Pancreas (tissue), 10 donors: Measurements from ENCODE around the gene SLC2A11. TPM values are rescaled to one million over a fixed set of nuclear protein-coding genes. Genes with fewer than 3 reads are reported as not detected.

Experiments
- ATAC-seq, 4 donors: fragments of 200-7000 bp; cut with Tn5 transposase; one replicate each; pipeline versions ENCODE4 v1.8.0 to v1.9.1; 2020; ENCODE audit warnings: mild to moderate bottlenecking in 4 of 4, moderate library complexity in 4 of 4
- DNase-seq, 6 donors: peaks; one replicate each; pipeline ENCODE4 v3.0.0-alpha.2; 2020
- FAIRE-seq: peaks from 2 replicates; lab custom pipeline; 2012; peaks lifted over from hg19 to GRCh38; lab: Jason Lieb, UNC
- H3K27ac ChIP-seq, 4 donors: fragments of 200-600 bp; sonication (generic); 1 replicate in 3 of 4; 2 replicates in 1 of 4; pipeline versions ENCODE4 v1.5.0 to v1.8.0; 2020
- H3K27me3 ChIP-seq, 4 donors: fragments of 200-600 bp; one replicate each; pipeline ENCODE4 v1.8.0; 2021
- H3K36me3 ChIP-seq, 3 donors: fragments of 200-600 bp; sonication (generic) in 1 of 3; one replicate each; pipeline versions ENCODE4 v1.5.0 to v1.8.0; 2020 to 2021
- H3K4me1 ChIP-seq, 3 donors: fragments of 200-600 bp; one replicate each; pipeline ENCODE4 v1.8.0; 2021
- H3K4me3 ChIP-seq, 4 donors: fragments of 200-600 bp; sonication (generic) in 2 of 4; one replicate each; pipeline versions ENCODE4 v1.5.0 to v1.8.0; 2020 to 2021
- H3K9me3 ChIP-seq, 4 donors: fragments of 200-600 bp; one replicate each; pipeline ENCODE4 v1.8.0; 2021
- WGBS, 2 donors: extraction: QIAGEN DNeasy Blood & Tissue Kit; methylation state at CpG; one replicate each; pipeline ENCODE4 v1.1.7; 2013; 5-methylcytosine and 5-hydroxymethylcytosine counted together
- intact Hi-C, 3 donors: fragments of 100-400 bp; cut with DNase I; formaldehyde crosslinking; loops; one replicate each; pipeline versions ENCODE4 v1.11.1 to v1.14.2; 2022
- polyA plus RNA-seq, 2 donors: library from polyadenylated mRNA; stranded (reverse); fragments of 200-250 nt; gene quantifications; one replicate each; pipeline ENCODE4 v1.2.3, GENCODE V29; 2013
- total RNA-seq, 6 donors: library from RNA; stranded (reverse); fragmentation: NEBNext Ultra II Directional in 4 of 6; extraction: Animal tissue kit (Norgen Biotek cat#: 25700) in 4 of 6; gene quantifications; one replicate each; pipeline versions ENCODE4 v1.2.1 to v1.2.4, GENCODE V29; 2021 to 2023
- TF ChIP-seq, protein P1 (sequence below), 4 donors: fragments of 200-600 bp; sonication (generic) in 3 of 4; IDR thresholded peaks; one replicate each; pipeline versions ENCODE4 v1.5.0 to v1.8.0; 2021; ENCODE audit warnings: antibody characterized with exemption in 4 of 4
- donor health status: healthy with polysubstance abuse.
- donor health status: DM: no; HTN: no; CAD: no; lungs with moderate emphysema.
- donor health status: DM: no; HTN: no; CAD: no.
- donor health status: control.
- donor health status: control.
- donor health status: Bipolar disorder and iron deficiency.
- donor health status: DM: yes; HTN: yes; CAD: no.
- donor health status: DM: no; HTN: no; CAD: no.
- donor health status: DM: no; HTN: no; CAD: no.
- donor health status: DM: yes; HTN: yes; CAD: no.

SLC2A11 gene
- total and polyA plus RNA-seq, 8 donors: 10.3 to 21.9 (median 17.8) TPM

DNA sequence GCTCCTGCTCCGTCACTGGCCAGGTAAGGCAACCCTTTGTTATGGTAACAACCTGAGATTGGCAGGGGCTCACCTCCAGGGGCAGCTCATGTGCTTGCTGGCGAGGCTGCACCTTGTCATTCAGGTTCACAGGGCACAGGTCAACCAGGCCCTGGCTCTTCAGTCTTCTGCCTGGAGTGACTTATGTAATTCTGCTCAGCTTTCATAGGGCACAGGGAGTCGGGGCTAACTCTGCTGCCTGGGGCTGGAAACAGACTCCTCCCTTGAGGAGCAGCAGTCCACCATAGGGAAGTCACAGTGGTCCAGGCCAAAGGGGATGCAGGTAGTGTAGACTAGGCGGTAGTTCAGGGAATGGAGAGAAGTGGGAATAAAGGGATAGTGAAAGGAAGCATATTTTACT is 35.0 kb downstream of the SLC2A11 start:
- Histone ChIP-seq H3K9me3 (no peaks in the 10 kb centered on the region), H3K4me3 (no peak overlapping the region), H3K36me3 (no peaks in the 10 kb centered on the region), H3K4me1 (peaks cover 0 to 10% (median 0%) of the 10 kb centered on the region in 3 donors), H3K27ac (no peak overlapping the region), H3K27me3 (no peaks in the 10 kb centered on the region)
- 68 to 76% methylated on average over 4 of the region's 4 CpGs for WGBS, 2 donors
- no peak for DNase-seq
- intact Hi-C loops: no loop called here
- no peak for FAIRE-seq
- TF ChIP-seq, protein P1, sequence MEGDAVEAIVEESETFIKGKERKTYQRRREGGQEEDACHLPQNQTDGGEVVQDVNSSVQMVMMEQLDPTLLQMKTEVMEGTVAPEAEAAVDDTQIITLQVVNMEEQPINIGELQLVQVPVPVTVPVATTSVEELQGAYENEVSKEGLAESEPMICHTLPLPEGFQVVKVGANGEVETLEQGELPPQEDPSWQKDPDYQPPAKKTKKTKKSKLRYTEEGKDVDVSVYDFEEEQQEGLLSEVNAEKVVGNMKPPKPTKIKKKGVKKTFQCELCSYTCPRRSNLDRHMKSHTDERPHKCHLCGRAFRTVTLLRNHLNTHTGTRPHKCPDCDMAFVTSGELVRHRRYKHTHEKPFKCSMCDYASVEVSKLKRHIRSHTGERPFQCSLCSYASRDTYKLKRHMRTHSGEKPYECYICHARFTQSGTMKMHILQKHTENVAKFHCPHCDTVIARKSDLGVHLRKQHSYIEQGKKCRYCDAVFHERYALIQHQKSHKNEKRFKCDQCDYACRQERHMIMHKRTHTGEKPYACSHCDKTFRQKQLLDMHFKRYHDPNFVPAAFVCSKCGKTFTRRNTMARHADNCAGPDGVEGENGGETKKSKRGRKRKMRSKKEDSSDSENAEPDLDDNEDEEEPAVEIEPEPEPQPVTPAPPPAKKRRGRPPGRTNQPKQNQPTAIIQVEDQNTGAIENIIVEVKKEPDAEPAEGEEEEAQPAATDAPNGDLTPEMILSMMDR (IDR thresholded peaks at IDR 0.05): no peak
- no peak for ATAC-seq

DNA sequence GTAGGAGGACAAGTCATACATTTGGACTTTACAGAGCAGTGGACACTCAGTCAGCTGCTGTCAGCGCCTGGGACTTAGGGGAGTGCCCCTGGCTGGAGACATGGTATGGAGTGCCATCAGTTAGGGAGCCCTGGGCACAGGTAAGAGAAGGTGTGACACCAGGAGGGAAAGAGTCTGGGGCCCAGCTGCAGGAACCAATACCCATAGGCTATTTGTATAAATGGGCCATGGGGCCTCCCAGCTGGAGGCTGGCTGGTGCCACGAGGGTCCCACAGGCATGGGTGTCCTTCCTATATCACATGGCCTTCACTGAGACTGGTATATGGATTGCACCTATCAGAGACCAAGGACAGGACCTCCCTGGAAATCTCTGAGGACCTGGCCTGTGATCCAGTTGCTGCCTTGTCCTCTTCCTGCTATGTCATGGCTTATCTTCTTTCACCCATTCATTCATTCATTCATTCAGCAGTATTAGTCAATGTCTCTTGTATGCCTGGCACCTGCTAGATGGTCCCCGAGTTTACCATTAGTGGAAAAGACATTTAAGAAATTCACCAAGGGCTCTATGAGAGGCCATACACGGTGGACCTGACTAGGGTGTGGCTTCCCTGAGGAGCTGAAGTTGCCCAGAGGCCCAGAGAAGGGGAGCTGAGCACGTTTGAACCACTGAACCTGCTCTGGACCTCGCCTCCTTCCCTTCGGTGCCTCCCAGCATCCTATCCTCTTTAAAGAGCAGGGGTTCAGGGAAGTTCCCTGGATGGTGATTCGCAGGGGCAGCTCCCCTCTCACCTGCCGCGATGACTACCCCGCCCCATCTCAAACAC is 35.7 kb downstream of the SLC2A11 start:
- peak overlapping the region; percentile 96 to 98 (median 96) for H3K27ac ChIP-seq
- FAIRE-seq (no peak), ATAC-seq (peak in 1 of 4 donors; percentile 0), DNase-seq (no peak)
- WGBS, 2 donors: 22 to 29% methylated on average over 11 of the region's 11 CpGs
- H3K9me3 ChIP-seq: no peaks in the 10 kb centered on the region
- no peaks in the 10 kb centered on the region for H3K36me3 ChIP-seq
- H3K4me1 ChIP-seq: peaks cover 0 to 10% (median 0%) of the 10 kb centered on the region in 3 donors
- TF ChIP-seq, protein P1 (IDR thresholded peaks at IDR 0.05): no peak
- peak overlapping the region; percentile 68 to 90 (median 74) for H3K4me3 ChIP-seq
- H3K27me3 ChIP-seq: no peaks in the 10 kb centered on the region
- intact Hi-C loops: no loop called here

DNA sequence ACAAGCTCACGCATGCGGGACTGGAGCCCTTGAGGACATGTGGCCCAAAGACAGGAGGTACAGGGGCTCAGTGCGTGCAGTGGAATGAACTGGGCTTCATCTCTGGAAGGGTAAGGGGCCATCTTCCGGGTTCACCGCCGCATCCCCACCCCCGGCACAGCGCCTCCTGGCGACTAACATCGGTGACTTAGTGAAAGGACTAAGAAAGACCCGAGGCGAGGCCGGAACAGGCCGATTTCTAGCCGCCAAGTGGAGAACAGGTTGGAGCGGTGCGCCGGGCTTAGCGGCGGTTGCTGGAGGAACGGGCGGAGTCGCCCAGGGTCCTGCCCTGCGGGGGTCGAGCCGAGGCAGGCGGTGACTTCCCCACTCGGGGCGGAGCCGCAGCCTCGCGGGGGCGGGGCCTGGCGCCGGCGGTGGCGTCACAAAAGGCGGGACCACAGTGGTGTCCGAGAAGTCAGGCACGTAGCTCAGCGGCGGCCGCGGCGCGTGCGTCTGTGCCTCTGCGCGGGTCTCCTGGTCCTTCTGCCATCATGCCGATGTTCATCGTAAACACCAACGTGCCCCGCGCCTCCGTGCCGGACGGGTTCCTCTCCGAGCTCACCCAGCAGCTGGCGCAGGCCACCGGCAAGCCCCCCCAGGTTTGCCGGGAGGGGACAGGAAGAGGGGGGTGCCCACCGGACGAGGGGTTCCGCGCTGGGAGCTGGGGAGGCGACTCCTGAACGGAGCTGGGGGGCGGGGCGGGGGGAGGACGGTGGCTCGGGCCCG is 36.5 kb downstream of the SLC2A11 start, which contains the start of gene MIF:
Gene MIF (plus strand): TSS at position 439 of the 765 bp plus-strand sequence. CDS start 92 bp downstream, at position 531.
- Histone ChIP-seq H3K27ac (peak within 1 kb of the TSS; percentile 96 to 98 (median 96)), H3K27me3 (no peaks in the 10 kb centered on the region), H3K4me3 (peak within 1 kb of the TSS; percentile 68 to 90 (median 74)), H3K36me3 (no peaks in the 10 kb centered on the region), H3K9me3 (no peaks in the 10 kb centered on the region), H3K4me1 (peaks cover 0 to 10% (median 0%) of the 10 kb centered on the region in 3 donors)
- ATAC-seq: peak; percentile 90 to 97 (median 92)
- DNase-seq: peak; percentile 93 to 99 (median 98)
- 1% methylated on average over 67 to 72 of the region's 72 CpGs for WGBS, 2 donors
- TF ChIP-seq, protein P1 (IDR thresholded peaks at IDR 0.05): peak; percentile 51 to 64 (median 56)
- no peak for FAIRE-seq
- intact Hi-C loops: no loop called here

DNA sequence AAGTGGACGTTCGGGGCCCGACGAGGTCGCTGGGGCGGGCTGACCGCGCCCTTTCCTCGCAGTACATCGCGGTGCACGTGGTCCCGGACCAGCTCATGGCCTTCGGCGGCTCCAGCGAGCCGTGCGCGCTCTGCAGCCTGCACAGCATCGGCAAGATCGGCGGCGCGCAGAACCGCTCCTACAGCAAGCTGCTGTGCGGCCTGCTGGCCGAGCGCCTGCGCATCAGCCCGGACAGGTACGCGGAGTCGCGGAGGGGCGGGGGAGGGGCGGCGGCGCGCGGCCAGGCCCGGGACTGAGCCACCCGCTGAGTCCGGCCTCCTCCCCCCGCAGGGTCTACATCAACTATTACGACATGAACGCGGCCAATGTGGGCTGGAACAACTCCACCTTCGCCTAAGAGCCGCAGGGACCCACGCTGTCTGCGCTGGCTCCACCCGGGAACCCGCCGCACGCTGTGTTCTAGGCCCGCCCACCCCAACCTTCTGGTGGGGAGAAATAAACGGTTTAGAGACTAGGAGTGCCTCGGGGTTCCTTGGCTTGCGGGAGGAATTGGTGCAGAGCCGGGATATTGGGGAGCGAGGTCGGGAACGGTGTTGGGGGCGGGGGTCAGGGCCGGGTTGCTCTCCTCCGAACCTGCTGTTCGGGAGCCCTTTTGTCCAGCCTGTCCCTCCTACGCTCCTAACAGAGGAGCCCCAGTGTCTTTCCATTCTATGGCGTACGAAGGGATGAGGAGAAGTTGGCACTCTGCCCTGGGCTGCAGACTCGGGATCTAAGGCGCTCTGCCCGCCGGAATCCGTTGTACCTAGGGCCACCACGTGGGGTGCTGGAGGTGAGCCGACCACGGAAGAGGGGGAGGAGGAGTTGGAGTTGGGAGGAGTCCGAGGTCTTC is 37.3 kb downstream of the SLC2A11 start:
- FAIRE-seq (no peak), DNase-seq (peak; percentile 74 to 93 (median 86)), ATAC-seq (peak; percentile 74 to 83 (median 76))
- intact Hi-C loops: no loop called here
- Histone ChIP-seq H3K4me3 (peak overlapping the region; percentile 68 to 90 (median 74)), H3K4me1 (peaks cover 0 to 10% (median 0%) of the 10 kb centered on the region in 3 donors), H3K27me3 (no peaks in the 10 kb centered on the region), H3K9me3 (no peaks in the 10 kb centered on the region), H3K36me3 (no peaks in the 10 kb centered on the region), H3K27ac (peak overlapping the region; percentile 96 to 98 (median 96))
- 1 to 2% methylated on average over 71 to 79 of the region's 79 CpGs for WGBS, 2 donors
- TF ChIP-seq, protein P1 (IDR thresholded peaks at IDR 0.05): peak in 2 of 4 donors; percentile 16 to 22
